Thymus (tissue), 11 donors: Measurements from ENCODE around the gene EPB41L4A. TPM values are rescaled to one million over a fixed set of nuclear protein-coding genes. Genes with fewer than 3 reads are reported as not detected.
A peak's percentile ranks its signal among the peaks of the same experiment; 100 is the strongest.
"Not testable (repeated sequence)": the region's sequence is repeated elsewhere in the genome, so short reads cannot be mapped to it uniquely, and the experiment has no call there.

ENCODE experiments used
- DNase-seq, 9 donors: peaks; one replicate each; pipeline ENCODE4 v3.0.0-alpha.2; 2013; ENCODE audit warnings: low spot score in 9 of 9, low read depth in 6 of 9, missing footprints in 1 of 9
- H3K27ac ChIP-seq, 2 donors: one replicate each; pipeline ENCODE4 v1.5.1; 2013; ENCODE audit warnings: control low read depth in 1 of 2, low read depth in 1 of 2, low read length in 1 of 2, mild to moderate bottlenecking in 1 of 2, moderate library complexity in 1 of 2
- H3K27me3 ChIP-seq, 2 donors: one replicate each; pipeline ENCODE4 v1.5.1; 2013; ENCODE audit warnings: low read length in 1 of 2; ENCODE audit not compliant: control insufficient read depth in 2 of 2, insufficient read depth in 1 of 2
- H3K36me3 ChIP-seq, 2 donors: one replicate each; pipeline ENCODE4 v1.5.1; 2013; ENCODE audit warnings: low read length in 1 of 2, mild to moderate bottlenecking in 1 of 2, moderate library complexity in 1 of 2; ENCODE audit not compliant: control insufficient read depth in 2 of 2, insufficient read depth in 2 of 2
- H3K4me1 ChIP-seq, 2 donors: one replicate each; pipeline ENCODE4 v1.5.1; 2013; ENCODE audit warnings: low read length in 2 of 2; ENCODE audit not compliant: control insufficient read depth in 2 of 2, insufficient read depth in 2 of 2
- H3K4me3 ChIP-seq, 2 donors: one replicate each; pipeline ENCODE4 v1.5.1; 2013; ENCODE audit warnings: low read length in 2 of 2, control low read depth in 1 of 2, mild to moderate bottlenecking in 1 of 2
- H3K9me3 ChIP-seq, 2 donors: one replicate each; pipeline ENCODE4 v1.5.1; 2013; ENCODE audit warnings: low read length in 1 of 2, mild to moderate bottlenecking in 1 of 2; ENCODE audit not compliant: control insufficient read depth in 2 of 2, insufficient read depth in 1 of 2
- WGBS: extraction: QIAGEN DNeasy Blood & Tissue Kit; methylation state at CpG from one replicate; pipeline ENCODE4 v1.1.7; 2013; 5-methylcytosine and 5-hydroxymethylcytosine counted together
- polyA plus RNA-seq: library from polyadenylated mRNA; stranded (reverse); fragments of 200-250 nt; gene quantifications from one replicate; pipeline ENCODE4 v1.2.3, GENCODE V29; 2013
- total RNA-seq: library from RNA; stranded (reverse); fragments of 120-200 nt; gene quantifications from one replicate; pipeline ENCODE4 v1.2.4, GENCODE V29; 2013
- donor health status: healthy.

EPB41L4A gene
- total and polyA plus RNA-seq, 2 donors: 4.8 to 5.2 TPM

DNA sequence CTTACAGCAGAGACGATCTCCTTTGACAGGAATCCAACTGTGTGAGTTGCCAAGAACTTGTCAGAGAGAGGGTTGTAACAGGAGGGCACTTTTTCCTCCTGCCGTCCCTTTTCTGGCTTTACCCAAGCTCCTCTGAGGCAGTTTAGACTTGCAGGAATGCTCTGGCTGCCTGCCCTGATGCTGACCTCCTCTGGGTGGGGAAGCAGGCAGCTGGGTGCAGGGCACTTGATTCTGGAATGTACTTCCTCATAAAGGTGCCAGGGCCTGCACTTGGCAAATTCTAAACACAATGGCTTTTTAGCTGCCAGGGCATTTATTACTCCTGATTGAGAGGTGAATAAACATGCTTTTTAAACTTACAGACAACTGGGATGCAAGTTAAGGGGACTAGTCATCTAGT lies 190.4 kb downstream of the EPB41L4A start:
- Histone ChIP-seq H3K4me1 (no peaks in the 10 kb centered on the region), H3K36me3 (no peaks in the 10 kb centered on the region), H3K27me3 (no peaks in the 10 kb centered on the region), H3K9me3 (no peaks in the 10 kb centered on the region), H3K27ac (no peak overlapping the region), H3K4me3 (no peak overlapping the region)
- peak in 1 of 9 donors; percentile 4 for DNase-seq
- 41% methylated on average over 2 of the region's 2 CpGs for WGBS

DNA sequence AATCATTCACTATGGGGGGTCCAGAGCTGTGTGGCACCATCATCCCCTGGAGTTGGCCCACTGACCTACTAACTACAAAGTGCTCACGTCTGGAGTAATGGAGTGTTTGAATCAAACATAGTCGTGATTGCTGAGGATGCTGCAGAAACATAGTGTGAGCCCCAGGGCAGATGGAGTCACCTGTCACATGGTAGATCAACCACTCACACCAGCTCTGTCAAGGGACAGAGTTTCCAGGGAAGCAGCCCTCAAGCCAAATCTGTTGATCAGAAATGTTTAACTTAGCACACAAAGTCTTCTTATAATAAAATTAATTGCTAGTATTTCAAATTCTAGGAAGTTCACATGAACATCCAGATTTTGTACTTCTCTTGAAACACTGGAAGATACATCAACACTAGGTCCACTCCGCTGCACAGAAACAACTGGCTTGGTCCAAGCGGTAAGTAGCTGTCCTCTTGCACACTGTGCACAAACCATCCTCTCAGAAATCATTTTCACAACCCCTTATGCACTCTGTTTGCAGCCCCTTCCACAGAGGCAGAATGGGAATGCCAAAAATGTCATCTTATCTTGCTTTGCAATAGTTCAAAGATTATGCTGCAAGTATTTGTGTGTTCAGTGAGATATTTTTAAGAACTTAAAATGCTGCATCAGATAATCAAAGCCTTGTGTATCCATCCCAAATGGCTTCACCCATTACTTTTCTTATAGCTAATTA lies 191.0 kb downstream of the EPB41L4A start:
- Histone ChIP-seq H3K9me3 (no peaks in the 10 kb centered on the region), H3K4me3 (no peak overlapping the region), H3K27ac (no peak overlapping the region), H3K27me3 (no peaks in the 10 kb centered on the region), H3K36me3 (no peaks in the 10 kb centered on the region), H3K4me1 (no peaks in the 10 kb centered on the region)
- DNase-seq: no peak
- 94% methylated on average over 4 of the region's 4 CpGs for WGBS

DNA sequence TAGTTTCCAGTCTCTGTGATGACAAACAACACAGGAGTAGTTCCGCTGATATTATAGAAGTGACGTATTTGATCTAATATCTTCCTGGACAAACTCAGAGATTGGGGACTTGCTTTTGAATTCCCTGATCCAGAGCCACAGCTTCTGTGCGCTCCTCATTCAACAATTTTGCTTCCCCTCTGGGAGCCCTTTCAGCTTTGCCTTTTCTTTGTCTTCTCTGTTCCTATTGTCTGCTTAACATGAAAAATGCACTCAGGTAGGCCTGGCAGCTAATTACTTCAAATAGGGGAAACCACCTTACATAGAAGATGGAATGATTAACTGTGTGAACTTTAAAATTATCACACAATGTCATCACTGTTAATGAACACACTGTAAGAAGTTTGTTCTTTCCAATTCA lies 192.9 kb downstream of the EPB41L4A start:
- Histone ChIP-seq H3K36me3 (no peaks in the 10 kb centered on the region), H3K4me1 (no peaks in the 10 kb centered on the region), H3K27me3 (no peaks in the 10 kb centered on the region), H3K27ac (no peak overlapping the region), H3K4me3 (no peak overlapping the region), H3K9me3 (no peaks in the 10 kb centered on the region)
- no peak for DNase-seq
- 99% methylated on average over 3 of the region's 3 CpGs for WGBS

DNA sequence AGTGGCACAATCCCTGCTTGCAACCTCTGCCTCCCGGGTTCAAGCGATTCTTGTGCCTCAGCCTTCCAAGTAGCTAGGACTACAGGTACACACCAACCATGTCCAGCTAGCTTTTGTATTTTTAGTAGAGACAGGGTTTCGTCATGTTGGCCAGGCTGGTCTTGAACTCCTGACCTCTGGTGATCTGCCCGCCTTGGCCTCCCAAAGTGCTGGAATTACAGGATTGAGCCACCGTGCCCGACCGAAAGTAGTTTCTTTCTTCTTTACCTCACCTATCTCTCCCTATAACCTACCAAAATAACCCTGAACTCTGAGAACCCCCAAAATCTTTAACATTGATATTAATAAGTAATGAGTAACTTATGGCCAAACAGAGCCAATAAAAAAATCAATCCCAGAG lies 196.1 kb downstream of the EPB41L4A start:
- H3K27me3 ChIP-seq, H3K4me1 ChIP-seq, H3K9me3 ChIP-seq, DNase-seq, H3K36me3 ChIP-seq, H3K27ac ChIP-seq, H3K4me3 ChIP-seq: not testable (repeated sequence)
- 97% methylated on average over 7 of the region's 7 CpGs for WGBS

DNA sequence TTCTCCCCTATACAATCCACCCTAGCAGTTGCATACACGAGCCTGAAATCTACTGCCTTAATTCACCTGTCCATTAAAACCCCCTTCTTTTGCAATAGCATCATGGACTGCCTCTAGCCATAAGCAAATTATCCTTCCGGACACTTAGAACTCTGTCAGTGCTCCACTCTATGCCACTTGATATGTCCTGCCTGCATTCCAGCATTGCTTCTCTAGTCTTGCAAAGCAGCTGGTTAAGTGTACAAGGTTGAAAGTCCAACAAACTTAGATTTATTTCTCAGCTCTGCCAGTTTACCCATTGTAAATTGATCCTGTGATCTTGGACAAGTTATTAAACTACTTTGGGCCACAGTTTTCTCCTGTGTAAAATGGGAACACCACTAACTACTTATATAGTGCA lies 197.9 kb downstream of the EPB41L4A start:
- Histone ChIP-seq H3K27ac (no peak overlapping the region), H3K36me3 (no peaks in the 10 kb centered on the region), H3K4me1 (no peaks in the 10 kb centered on the region), H3K4me3 (no peak overlapping the region), H3K27me3 (no peaks in the 10 kb centered on the region), H3K9me3 (no peaks in the 10 kb centered on the region)
- no peak for DNase-seq
- 87% methylated on average over 2 of the region's 2 CpGs for WGBS

GRCh38 chr5:112219000-112219399 lies 200.1 kb downstream of the EPB41L4A start:
- 78% methylated on average over 6 of the region's 6 CpGs for WGBS
- Histone ChIP-seq H3K36me3 (no peaks in the 10 kb centered on the region), H3K9me3 (no peaks in the 10 kb centered on the region), H3K4me1 (no peaks in the 10 kb centered on the region), H3K27me3 (no peaks in the 10 kb centered on the region), H3K27ac (no peak overlapping the region), H3K4me3 (no peak overlapping the region)
- no peak for DNase-seq

DNA sequence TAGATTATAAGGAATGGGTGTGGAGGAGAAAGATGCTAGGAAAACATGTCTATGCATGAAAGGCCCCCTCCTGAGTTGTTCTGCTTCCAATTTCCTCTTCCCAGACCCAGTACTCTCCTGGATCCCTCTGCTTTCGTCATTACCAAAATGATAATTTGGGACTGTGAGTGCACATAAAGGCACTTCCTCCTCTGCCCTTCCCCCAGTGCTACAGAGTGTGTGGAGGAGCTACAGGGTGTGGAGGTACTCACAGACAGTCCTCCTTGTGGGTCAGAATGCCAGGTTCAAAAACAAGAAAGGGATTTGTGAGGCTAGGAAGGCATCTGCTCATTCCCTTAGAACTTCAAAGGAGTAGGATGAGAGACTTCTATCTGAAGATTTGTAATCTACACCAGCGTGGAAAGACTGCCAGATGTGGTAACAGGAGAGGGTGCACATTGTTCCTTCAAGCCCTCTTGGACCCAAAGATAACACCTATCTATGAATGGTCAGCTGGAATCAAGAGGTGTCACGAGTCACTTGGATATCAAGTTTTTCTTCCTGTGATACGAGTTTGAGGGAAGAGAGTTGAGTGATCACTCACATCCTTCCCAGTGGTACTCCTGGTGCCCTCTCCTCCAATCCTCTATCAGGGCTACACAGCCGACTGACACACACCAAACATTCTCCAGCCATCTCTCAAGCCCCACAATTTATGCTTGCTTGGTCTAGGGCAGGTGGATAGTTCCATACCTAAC lies 201.1 kb downstream of the EPB41L4A start:
- Histone ChIP-seq H3K36me3 (no peaks in the 10 kb centered on the region), H3K9me3 (no peaks in the 10 kb centered on the region), H3K4me3 (no peak overlapping the region), H3K4me1 (no peaks in the 10 kb centered on the region), H3K27me3 (no peaks in the 10 kb centered on the region), H3K27ac (no peak overlapping the region)
- DNase-seq: no peak
- 82% methylated on average over 5 of the region's 5 CpGs for WGBS

- H3K27me3 ChIP-seq: no peaks in the 10 kb centered on the region
- H3K9me3 ChIP-seq: no peaks in the 10 kb centered on the region
- no peak overlapping the region for H3K27ac ChIP-seq
- no peak overlapping the region for H3K4me3 ChIP-seq
- DNase-seq: no peak
- H3K36me3 ChIP-seq: no peaks in the 10 kb centered on the region
- WGBS: 88% methylated on average over 3 of the region's 3 CpGs
- H3K4me1 ChIP-seq: no peaks in the 10 kb centered on the region
Observed at GRCh38 chr5:112216140-112216539, 202.9 kb downstream of the EPB41L4A start.

- H3K27me3 ChIP-seq: no peaks in the 10 kb centered on the region
- H3K27ac ChIP-seq: no peak overlapping the region
- H3K36me3 ChIP-seq: no peaks in the 10 kb centered on the region
- WGBS: 70% methylated on average over 6 of the region's 6 CpGs
- no peak overlapping the region for H3K4me3 ChIP-seq
- DNase-seq: peak in 2 of 9 donors; percentile 2 to 9
- H3K4me1 ChIP-seq: no peaks in the 10 kb centered on the region
- no peaks in the 10 kb centered on the region for H3K9me3 ChIP-seq
Observed at GRCh38 chr5:112210430-112211005, 208.6 kb downstream of the EPB41L4A start.
